GM11168 (cell line): ENCODE data around the gene KIF25.

ENCODE experiments used
- in situ Hi-C: fragments of 300-500 bp; cut with MboI; formaldehyde crosslinking; loops from one replicate; pipeline ENCODE4 v1.12.0; 2022; ENCODE audit warnings: low sequenced_read_pairs; ENCODE audit not compliant: unreplicated experiment

KIF25 gene

GRCh38 chr6:168045706-168046620 lies 48.5 kb downstream of the KIF25 start:
- in situ Hi-C loops: no loop called here

DNA sequence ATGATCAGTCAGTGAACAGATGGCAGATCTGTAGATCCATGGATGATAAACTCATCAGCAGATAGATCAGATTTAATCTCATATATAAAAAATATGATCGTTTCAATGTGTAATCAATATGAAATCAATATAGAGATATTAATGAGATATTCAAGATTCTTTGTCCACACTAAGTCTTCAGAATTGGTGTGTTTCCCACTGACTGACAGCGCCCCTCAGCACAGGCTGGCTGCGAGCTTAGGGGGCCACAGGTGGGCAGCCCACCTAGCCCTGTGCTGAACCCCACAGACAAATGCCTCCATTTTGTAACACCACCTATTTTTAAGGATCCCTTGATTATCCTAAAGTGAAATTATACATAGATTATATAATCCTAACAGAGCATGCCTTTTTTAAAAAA lies 49.2 kb downstream of the KIF25 start:
- in situ Hi-C loops: no loop called here

GRCh38 chr6:168047841-168048723 lies 50.6 kb downstream of the KIF25 start:
- in situ Hi-C loops: no loop called here

DNA sequence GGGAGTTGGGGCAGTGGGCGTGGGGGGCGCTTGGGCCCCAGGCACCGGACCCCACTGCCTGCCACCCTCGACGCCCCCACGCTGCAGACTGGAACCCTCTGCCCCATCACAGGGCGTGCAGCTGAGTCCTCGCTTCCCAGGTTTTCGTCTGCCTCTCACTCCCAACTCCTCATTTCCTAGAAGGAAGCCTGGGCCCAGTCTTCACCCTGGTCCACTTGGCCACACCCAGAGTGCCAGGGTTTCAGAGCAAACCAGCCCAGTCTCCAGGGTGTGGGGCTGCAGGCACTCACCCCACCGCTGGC lies 51.2 kb downstream of the KIF25 start:
- in situ Hi-C loops: no loop called here

- in situ Hi-C loops: no loop called here
Observed at GRCh38 chr6:168049277-168049676, 51.8 kb downstream of the KIF25 start.

DNA sequence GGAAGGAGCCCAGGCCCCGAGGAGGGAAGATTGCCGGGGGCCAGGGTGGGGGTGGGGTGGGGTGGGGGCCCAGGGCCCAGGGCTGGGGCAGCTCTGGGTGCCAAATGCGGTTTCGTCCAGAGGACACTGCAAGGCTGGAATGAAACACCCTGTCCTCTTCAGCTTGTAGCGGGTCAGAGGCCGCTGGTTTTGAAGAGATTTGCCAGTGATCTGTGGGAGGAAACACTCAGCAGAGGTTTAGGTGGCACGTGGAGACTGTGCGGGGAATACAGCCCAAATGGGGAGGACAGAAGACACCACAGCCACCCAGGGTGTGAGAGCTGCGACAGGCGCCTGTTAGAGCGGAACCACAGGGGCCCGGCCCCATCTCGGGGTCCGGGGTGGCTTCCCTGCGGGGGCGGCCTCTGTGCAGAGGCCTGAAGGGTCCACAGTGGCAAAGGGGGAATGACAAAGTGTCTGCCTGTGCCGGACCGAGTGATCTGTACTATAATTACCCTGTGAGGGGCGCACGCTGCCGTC lies 52.3 kb downstream of the KIF25 start:
- in situ Hi-C loops: no loop called here

DNA sequence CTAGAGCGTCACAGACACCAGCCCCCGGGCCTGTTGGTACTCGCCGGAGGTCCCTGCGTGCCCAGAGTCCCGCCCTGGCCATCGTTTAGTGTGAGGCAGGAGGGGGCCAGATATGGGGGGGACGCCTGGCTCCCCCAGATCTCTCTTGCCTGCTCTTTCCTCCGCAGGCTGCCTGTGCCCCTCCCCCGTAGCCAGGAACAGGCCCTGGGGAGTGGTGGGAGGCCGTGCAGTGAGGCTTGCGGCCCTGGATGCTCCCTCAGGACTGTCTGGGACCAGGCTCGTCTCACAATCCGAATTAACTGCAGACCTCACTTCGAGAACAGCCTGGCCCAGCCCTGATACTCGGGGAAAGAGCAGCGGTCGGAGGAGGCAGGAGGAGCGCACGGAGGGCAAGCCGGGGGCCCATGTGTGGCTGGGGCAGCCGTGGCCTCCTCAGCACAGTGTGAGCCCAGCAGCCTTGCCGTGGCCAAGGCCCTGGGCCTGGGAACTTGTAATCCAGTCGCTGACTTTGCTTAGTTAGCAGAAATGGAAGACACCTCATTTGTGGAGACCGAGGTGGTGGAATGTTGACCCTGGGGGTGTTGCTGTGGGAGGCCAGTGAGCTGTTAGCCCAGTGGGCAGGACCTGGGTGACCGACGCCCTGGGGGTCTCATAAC lies 52.9 kb downstream of the KIF25 start:
- in situ Hi-C loops: no loop called here

GRCh38 chr6:168050881-168051586 lies 53.6 kb downstream of the KIF25 start:
- in situ Hi-C loops: no loop called here

DNA sequence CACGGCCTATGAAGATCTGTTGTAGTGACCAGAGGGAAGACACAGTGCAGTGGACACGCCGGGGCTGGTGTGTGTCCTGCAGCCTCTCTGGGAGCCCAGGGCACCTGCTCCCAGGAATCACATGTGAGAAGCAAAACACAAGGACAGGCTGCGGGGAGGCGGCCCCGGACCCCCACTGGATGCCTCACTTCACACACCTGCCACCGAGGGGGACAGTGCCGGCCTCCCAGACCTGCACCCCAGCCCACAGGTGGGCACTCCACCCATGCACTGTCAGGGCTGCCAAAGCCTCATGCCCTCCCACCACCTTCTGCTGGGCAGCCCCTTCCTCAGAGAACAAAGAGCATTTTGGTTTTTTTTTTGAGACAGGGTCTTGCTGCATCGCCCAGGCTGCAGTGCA lies 54.2 kb downstream of the KIF25 start:
- in situ Hi-C loops: no loop called here

- in situ Hi-C loops: no loop called here
Observed at GRCh38 chr6:168052291-168052891, 54.9 kb downstream of the KIF25 start.

DNA sequence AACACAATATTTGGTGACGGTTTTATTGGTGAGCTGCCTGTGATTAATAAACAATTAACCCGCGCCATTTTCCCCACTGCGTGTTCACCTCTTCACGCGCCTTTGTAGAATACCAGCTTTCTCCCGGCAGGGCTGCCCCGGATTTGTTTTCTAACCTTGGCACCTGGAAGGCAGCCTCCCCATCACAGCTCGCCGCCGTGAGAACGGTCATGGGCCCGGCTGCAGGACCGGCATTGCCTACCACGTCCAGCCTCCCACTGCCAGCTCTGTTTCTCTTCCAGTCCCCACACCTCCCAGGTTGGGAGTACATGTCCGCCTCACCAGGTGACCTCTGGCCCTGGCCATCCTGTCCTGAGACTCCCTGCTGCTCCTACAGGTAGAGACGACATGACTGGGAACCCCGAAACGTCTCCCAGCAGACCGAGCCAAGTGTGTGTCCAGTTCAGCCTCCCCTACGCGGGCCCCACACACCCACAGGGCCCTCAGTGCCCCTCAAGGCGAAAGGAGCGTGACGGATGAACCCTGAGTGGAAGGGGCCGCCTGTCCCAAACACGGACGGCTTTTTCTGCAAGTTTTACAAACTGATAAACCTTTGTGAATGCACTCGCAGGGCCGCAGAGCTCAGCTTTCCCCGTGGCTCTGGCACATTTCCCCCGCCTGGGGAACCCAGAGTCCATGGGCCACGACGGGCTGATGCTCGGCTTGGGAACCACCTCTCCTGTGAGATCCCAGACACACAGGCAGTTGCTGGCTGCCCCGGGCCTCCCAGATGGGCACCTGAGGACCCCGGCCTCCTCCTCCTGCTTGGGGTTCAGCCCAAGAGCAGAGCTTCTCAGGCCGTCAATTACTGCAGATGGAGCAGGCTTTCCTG lies 55.9 kb downstream of the KIF25 start:
- in situ Hi-C loops: no loop called here

GRCh38 chr6:168053957-168054471 lies 56.5 kb downstream of the KIF25 start:
- in situ Hi-C loops: no loop called here

DNA sequence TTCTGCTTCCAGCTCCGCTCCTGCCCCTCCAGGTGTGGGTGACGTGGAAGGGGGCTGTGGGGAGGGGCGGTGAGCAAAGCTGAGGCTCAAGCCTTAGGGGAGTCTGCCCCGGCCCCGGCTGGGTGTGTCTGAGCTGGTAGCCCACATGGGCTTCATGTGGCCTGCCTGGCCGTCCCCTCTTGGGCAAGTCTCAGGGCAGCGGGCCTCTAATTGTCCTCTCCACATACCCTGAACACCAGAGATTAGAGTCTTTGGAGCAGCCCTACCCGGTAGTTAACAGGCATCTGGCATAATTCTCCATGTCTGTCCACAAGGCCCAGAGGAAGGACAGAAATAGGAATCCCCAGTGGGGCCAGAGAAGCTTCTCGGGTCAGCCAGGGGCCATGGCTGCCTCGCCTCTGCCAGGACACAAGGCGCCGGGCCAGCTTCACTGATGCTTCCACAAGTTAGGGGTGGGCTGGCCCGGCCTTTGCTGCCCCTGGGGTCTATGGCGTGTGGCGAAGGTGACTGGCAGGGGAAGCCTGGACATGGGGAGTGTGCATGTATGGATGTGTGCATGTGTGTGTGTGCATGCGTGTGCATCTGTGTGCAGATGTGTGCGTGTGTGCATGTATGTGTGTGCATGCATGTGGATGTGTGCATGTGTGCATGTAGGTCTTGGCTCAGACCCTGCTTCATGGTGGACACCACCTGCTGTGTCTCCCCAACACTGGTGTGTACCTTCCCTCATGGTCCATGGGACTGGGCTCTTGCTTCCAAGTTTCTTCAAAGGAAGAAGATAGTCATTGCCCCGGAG lies 57.5 kb downstream of the KIF25 start:
- in situ Hi-C loops: no loop called here

- in situ Hi-C loops: no loop called here
Observed at GRCh38 chr6:168055696-168056489, 58.4 kb downstream of the KIF25 start.

- in situ Hi-C loops: no loop called here
Observed at GRCh38 chr6:168056892-168057527, 59.5 kb downstream of the KIF25 start.

DNA sequence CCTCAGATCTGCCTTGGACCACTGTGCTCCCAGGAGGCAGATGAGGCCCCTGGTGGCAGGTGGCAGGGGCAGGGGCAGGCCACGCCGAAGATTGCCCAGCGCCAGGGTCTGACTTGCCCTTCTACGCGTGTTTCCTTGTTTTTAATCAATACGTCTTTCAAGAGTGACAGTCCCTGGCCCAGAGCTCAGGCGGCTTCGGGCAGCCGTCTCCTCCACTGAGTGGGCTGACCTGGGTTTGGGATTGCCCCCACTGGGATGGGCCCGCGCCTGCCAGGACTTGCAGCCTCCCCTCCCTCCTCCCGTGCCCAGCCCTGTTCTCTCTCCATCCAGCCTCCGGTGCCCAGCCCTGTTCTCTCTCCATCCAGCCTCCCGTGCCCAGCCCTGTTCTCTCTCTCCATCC lies 60.4 kb downstream of the KIF25 start:
- in situ Hi-C loops: no loop called here
